Iris pigment epithelial cell (primary cell): ENCODE data around the gene TMEM150B.
A peak's percentile ranks its signal among the peaks of the same experiment; 100 is the strongest.

ENCODE experiments used
- DNase-seq: peaks from one replicate; pipeline ENCODE4 v3.0.0-alpha.2; 2011; ENCODE audit warnings: low read depth

Gene TMEM150B

GRCh38 chr19:55325172-55325571, at the start of gene TMEM150B:
Gene TMEM150B, minus strand, starts transcription at chr19:55325341. Its CDS starts 4,305 bp downstream, at chr19:55321036.
- DNase-seq, result no peak

- no peak for DNase-seq
Measured at GRCh38 chr19:55373993-55374757, 49.0 kb upstream of the TMEM150B start.

- DNase-seq, result no peak
Measured at GRCh38 chr19:55373306-55373992, 48.3 kb upstream of the TMEM150B start.

- no peak for DNase-seq
Measured at GRCh38 chr19:55372316-55373081, 47.4 kb upstream of the TMEM150B start.

GRCh38 chr19:55370305-55370988, 45.3 kb upstream of the TMEM150B start, which contains the start of gene IL11:
Gene IL11, minus strand, starts transcription at chr19:55370463. Its CDS starts 153 bp downstream, at chr19:55370310.
- DNase-seq, result no peak

- DNase-seq, result peak; percentile 76
Measured at GRCh38 chr19:55369653-55370304, 44.6 kb upstream of the TMEM150B start.

- no peak for DNase-seq
Measured at GRCh38 chr19:55368701-55369563, 43.8 kb upstream of the TMEM150B start.

GRCh38 chr19:55368106-55368505, 43.0 kb upstream of the TMEM150B start:
- no peak for DNase-seq

GRCh38 chr19:55366790-55367189, 41.6 kb upstream of the TMEM150B start:
- DNase-seq, result no peak

GRCh38 chr19:55365964-55366363, 40.8 kb upstream of the TMEM150B start:
- DNase-seq, result no peak

GRCh38 chr19:55365245-55365644, 40.1 kb upstream of the TMEM150B start:
- no peak for DNase-seq

GRCh38 chr19:55362990-55363716, 38.0 kb upstream of the TMEM150B start, which contains the start of gene GARIN5B:
Gene GARIN5B, minus strand, starts transcription at chr19:55363260. Its CDS starts 194 bp downstream, at chr19:55363066.
- DNase-seq, result no peak

- no peak for DNase-seq
Measured at GRCh38 chr19:55362174-55362989, 37.2 kb upstream of the TMEM150B start.

GRCh38 chr19:55360902-55361301, 35.8 kb upstream of the TMEM150B start:
- DNase-seq, result no peak

GRCh38 chr19:55358943-55359908, 34.1 kb upstream of the TMEM150B start:
- DNase-seq, result no peak

GRCh38 chr19:55358493-55358892, 33.4 kb upstream of the TMEM150B start:
- DNase-seq, result no peak

GRCh38 chr19:55355213-55355821, 30.2 kb upstream of the TMEM150B start:
- DNase-seq, result no peak
